ENCODE measurements around the gene ADPRH.

GRCh38 chr3:119571230-119571629, 8.1 kb upstream of the ADPRH start:
- TF ChIP-seq CTCF (IDR thresholded peaks at IDR 0.05; ENCODE audit: insufficient read depth, low read depth, low read length), result no peak
- no peak for TF ChIP-seq EZH2 (IDR thresholded peaks at IDR 0.05; ENCODE audit: insufficient read depth, low read length)
